ENCODE data around the gene ACTN4. TPM values are rescaled to one million over a fixed set of nuclear protein-coding genes. Genes with fewer than 3 reads are reported as not detected.

Gene ACTN4
- polyA plus RNA-seq, 2 donors = 261 to 376 TPM

DNA sequence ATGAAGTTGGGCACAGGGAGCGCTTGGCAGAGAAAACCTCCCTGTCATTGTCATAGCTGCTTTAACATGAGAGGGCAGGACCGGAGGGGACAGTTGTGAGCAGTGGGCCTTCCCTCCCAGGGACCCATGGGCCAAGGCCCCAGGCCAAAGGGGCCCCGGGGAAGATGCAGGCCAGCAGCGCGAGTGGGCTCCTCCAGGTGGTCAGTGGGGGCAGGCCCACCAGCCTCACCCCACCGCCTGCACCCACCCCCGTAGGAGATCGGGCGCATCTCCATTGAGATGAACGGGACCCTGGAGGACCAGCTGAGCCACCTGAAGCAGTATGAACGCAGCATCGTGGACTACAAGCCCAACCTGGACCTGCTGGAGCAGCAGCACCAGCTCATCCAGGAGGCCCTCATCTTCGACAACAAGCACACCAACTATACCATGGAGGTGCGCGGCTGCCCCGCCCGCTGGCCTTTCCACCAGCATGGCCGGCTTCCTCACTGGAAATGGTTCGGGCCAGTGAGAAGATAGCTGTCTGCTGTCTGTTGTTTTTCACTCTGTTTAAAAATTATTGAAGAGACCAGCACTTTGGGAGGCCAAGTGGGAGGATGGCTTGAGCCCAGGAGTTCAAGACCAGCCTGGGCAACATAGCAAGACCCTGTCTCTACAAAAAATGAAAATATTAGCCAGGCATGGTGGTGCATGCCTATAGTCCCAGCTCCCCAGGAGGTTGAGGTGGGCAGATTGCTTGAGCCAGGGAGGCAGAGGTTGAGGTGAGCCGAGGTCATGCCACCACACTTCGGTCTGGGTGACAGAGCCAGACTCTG, 78.2 kb downstream of the ACTN4 start:
- Histone ChIP-seq H3K36me3 (ENCODE audit: control insufficient read depth in 2 of 2, insufficient read depth in 2 of 2, low read length in 1 of 2) (peaks cover 34 to 90% of the 10 kb centered on the region in 2 donors), H3K4me3 (ENCODE audit: low read depth in 1 of 2, low read length in 2 of 2) (no peak overlapping the region), H3K27me3 (ENCODE audit: control insufficient read depth in 1 of 2, insufficient read depth in 2 of 2, low read length in 2 of 2) (no peaks in the 10 kb centered on the region), H3K27ac (ENCODE audit: low read depth in 2 of 2, low read length in 1 of 2) (peak overlapping the region in 1 of 2 donors; percentile 22), H3K4me1 (ENCODE audit: control insufficient read depth in 2 of 2, insufficient read depth in 2 of 2, low read length in 1 of 2) (peaks cover 0 to 7% of the 10 kb centered on the region in 2 donors), H3K9me3 (ENCODE audit: control insufficient read depth in 2 of 2, insufficient read depth in 1 of 2, low read depth in 1 of 2, low read length in 1 of 2) (no peaks in the 10 kb centered on the region)
- WGBS, 2 donors = 90 to 91% methylated on average over 21 of the region's 21 CpGs

GRCh38 chr19:38726284-38726673, 78.8 kb downstream of the ACTN4 start:
- Histone ChIP-seq H3K9me3 (ENCODE audit: control insufficient read depth in 2 of 2, insufficient read depth in 1 of 2, low read depth in 1 of 2, low read length in 1 of 2) (no peaks in the 10 kb centered on the region), H3K4me1 (ENCODE audit: control insufficient read depth in 2 of 2, insufficient read depth in 2 of 2, low read length in 1 of 2) (peaks cover 0 to 8% of the 10 kb centered on the region in 2 donors), H3K27ac (ENCODE audit: low read depth in 2 of 2, low read length in 1 of 2) (peak overlapping the region; percentile 5 to 51), H3K36me3 (ENCODE audit: control insufficient read depth in 2 of 2, insufficient read depth in 2 of 2, low read length in 1 of 2) (peaks cover 33 to 87% of the 10 kb centered on the region in 2 donors), H3K27me3 (ENCODE audit: control insufficient read depth in 1 of 2, insufficient read depth in 2 of 2, low read length in 2 of 2) (no peaks in the 10 kb centered on the region), H3K4me3 (ENCODE audit: low read depth in 1 of 2, low read length in 2 of 2) (no peak overlapping the region)
- 84 to 92% methylated on average over 6 of the region's 6 CpGs for WGBS, 2 donors

GRCh38 chr19:38726761-38727301, 79.4 kb downstream of the ACTN4 start:
- H3K27me3 ChIP-seq (ENCODE audit: control insufficient read depth in 1 of 2, insufficient read depth in 2 of 2, low read length in 2 of 2) = no peaks in the 10 kb centered on the region
- peak overlapping the region in 1 of 2 donors; percentile 51 for H3K27ac ChIP-seq (ENCODE audit: low read depth in 2 of 2, low read length in 1 of 2)
- H3K4me3 ChIP-seq (ENCODE audit: low read depth in 1 of 2, low read length in 2 of 2) = no peak overlapping the region
- no peaks in the 10 kb centered on the region for H3K9me3 ChIP-seq (ENCODE audit: control insufficient read depth in 2 of 2, insufficient read depth in 1 of 2, low read depth in 1 of 2, low read length in 1 of 2)
- peaks cover 30 to 84% of the 10 kb centered on the region in 2 donors for H3K36me3 ChIP-seq (ENCODE audit: control insufficient read depth in 2 of 2, insufficient read depth in 2 of 2, low read length in 1 of 2)
- peaks cover 3 to 10% of the 10 kb centered on the region in 2 donors for H3K4me1 ChIP-seq (ENCODE audit: control insufficient read depth in 2 of 2, insufficient read depth in 2 of 2, low read length in 1 of 2)
- WGBS, 2 donors = 66 to 76% methylated on average over 21 to 30 of the region's 30 CpGs

GRCh38 chr19:38727306-38727867, 79.9 kb downstream of the ACTN4 start:
- Histone ChIP-seq H3K4me1 (ENCODE audit: control insufficient read depth in 2 of 2, insufficient read depth in 2 of 2, low read length in 1 of 2) (peaks cover 3 to 10% of the 10 kb centered on the region in 2 donors), H3K36me3 (ENCODE audit: control insufficient read depth in 2 of 2, insufficient read depth in 2 of 2, low read length in 1 of 2) (peaks cover 24 to 83% of the 10 kb centered on the region in 2 donors)

DNA sequence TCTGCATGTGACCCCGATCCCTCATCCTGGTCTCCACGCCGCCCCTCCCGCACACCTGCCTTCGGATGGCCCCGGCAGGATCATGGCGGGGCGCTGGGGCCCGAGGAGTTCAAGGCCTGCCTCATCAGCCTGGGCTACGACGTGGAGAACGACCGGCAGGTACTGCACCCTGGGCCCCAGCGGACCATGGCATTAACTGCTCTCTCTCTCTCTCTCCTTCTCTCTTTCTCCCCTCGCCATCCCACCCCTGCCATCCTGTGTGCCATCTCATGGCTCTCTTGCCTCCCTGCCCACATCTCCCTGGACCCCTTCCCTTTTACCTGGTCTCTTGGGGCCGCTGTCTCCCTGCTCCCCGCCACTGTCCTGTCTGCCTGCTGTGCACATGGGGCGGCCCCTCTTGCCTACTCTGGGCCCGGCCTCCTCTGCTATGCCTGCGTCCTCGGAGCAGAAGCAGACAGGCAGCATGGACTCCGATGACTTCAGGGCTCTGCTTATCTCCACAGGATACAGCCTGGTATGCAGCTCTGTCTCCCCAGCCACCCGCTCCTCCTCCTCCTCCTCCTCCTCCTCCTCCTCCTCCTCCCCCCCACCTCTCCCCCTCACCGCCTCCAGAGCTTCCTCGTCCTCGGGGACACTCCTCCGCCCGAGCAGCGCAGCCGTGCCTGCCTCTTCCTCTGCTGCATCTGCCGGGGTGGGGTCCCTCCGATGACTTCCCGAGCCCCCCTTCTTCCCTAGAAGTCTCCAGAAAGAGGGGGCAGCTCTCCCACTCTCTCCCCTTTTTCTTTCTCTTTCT, 80.6 kb downstream of the ACTN4 start:
- peaks cover 22 to 76% of the 10 kb centered on the region in 2 donors for H3K36me3 ChIP-seq (ENCODE audit: control insufficient read depth in 2 of 2, insufficient read depth in 2 of 2, low read length in 1 of 2)
- H3K27ac ChIP-seq (ENCODE audit: low read depth in 2 of 2, low read length in 1 of 2) = peak overlapping the region in 1 of 2 donors; percentile 34
- WGBS, 2 donors = 77 to 85% methylated on average over 25 to 33 of the region's 33 CpGs

More at GRCh38 chr19:38727306-38727867, 79.9 kb downstream of the ACTN4 start:
- 88 to 89% methylated on average over 17 of the region's 17 CpGs for WGBS, 2 donors
- peak overlapping the region in 1 of 2 donors; percentile 5 for H3K27ac ChIP-seq (ENCODE audit: low read depth in 2 of 2, low read length in 1 of 2)
- H3K27me3 ChIP-seq (ENCODE audit: control insufficient read depth in 1 of 2, insufficient read depth in 2 of 2, low read length in 2 of 2) = no peaks in the 10 kb centered on the region
- no peaks in the 10 kb centered on the region for H3K9me3 ChIP-seq (ENCODE audit: control insufficient read depth in 2 of 2, insufficient read depth in 1 of 2, low read depth in 1 of 2, low read length in 1 of 2)
- no peak overlapping the region for H3K4me3 ChIP-seq (ENCODE audit: low read depth in 1 of 2, low read length in 2 of 2)

GRCh38 chr19:38728752-38729541, 81.5 kb downstream of the ACTN4 start:
- peak overlapping the region in 1 of 2 donors; percentile 34 for H3K27ac ChIP-seq (ENCODE audit: low read depth in 2 of 2, low read length in 1 of 2)
- H3K36me3 ChIP-seq (ENCODE audit: control insufficient read depth in 2 of 2, insufficient read depth in 2 of 2, low read length in 1 of 2) = peaks cover 22 to 67% of the 10 kb centered on the region in 2 donors
- H3K9me3 ChIP-seq (ENCODE audit: control insufficient read depth in 2 of 2, insufficient read depth in 1 of 2, low read depth in 1 of 2, low read length in 1 of 2) = no peaks in the 10 kb centered on the region
- H3K4me1 ChIP-seq (ENCODE audit: control insufficient read depth in 2 of 2, insufficient read depth in 2 of 2, low read length in 1 of 2) = peaks cover 3 to 16% of the 10 kb centered on the region in 2 donors
- 82 to 84% methylated on average over 37 of the region's 37 CpGs for WGBS, 2 donors
- no peaks in the 10 kb centered on the region for H3K27me3 ChIP-seq (ENCODE audit: control insufficient read depth in 1 of 2, insufficient read depth in 2 of 2, low read length in 2 of 2)
- H3K4me3 ChIP-seq (ENCODE audit: low read depth in 1 of 2, low read length in 2 of 2) = no peak overlapping the region

More for the DNA sequence above, 80.6 kb downstream of the ACTN4 start:
- no peaks in the 10 kb centered on the region for H3K9me3 ChIP-seq (ENCODE audit: control insufficient read depth in 2 of 2, insufficient read depth in 1 of 2, low read depth in 1 of 2, low read length in 1 of 2)
- H3K27me3 ChIP-seq (ENCODE audit: control insufficient read depth in 1 of 2, insufficient read depth in 2 of 2, low read length in 2 of 2) = no peaks in the 10 kb centered on the region
- H3K4me3 ChIP-seq (ENCODE audit: low read depth in 1 of 2, low read length in 2 of 2) = no peak overlapping the region
- H3K4me1 ChIP-seq (ENCODE audit: control insufficient read depth in 2 of 2, insufficient read depth in 2 of 2, low read length in 1 of 2) = peaks cover 3 to 10% of the 10 kb centered on the region in 2 donors

- no peaks in the 10 kb centered on the region for H3K9me3 ChIP-seq (ENCODE audit: control insufficient read depth in 2 of 2, insufficient read depth in 1 of 2, low read depth in 1 of 2, low read length in 1 of 2)
- H3K27me3 ChIP-seq (ENCODE audit: control insufficient read depth in 1 of 2, insufficient read depth in 2 of 2, low read length in 2 of 2) = no peaks in the 10 kb centered on the region
- peaks cover 3 to 16% of the 10 kb centered on the region in 2 donors for H3K4me1 ChIP-seq (ENCODE audit: control insufficient read depth in 2 of 2, insufficient read depth in 2 of 2, low read length in 1 of 2)
- H3K36me3 ChIP-seq (ENCODE audit: control insufficient read depth in 2 of 2, insufficient read depth in 2 of 2, low read length in 1 of 2) = peaks cover 13 to 58% of the 10 kb centered on the region in 2 donors
- no peak overlapping the region for H3K4me3 ChIP-seq (ENCODE audit: low read depth in 1 of 2, low read length in 2 of 2)
- peak overlapping the region; percentile 4 to 48 for H3K27ac ChIP-seq (ENCODE audit: low read depth in 2 of 2, low read length in 1 of 2)
- WGBS, 2 donors = 69 to 74% methylated on average over 16 to 17 of the region's 17 CpGs
Measured at GRCh38 chr19:38729653-38730469, 82.4 kb downstream of the ACTN4 start.

- Histone ChIP-seq H3K9me3 (ENCODE audit: control insufficient read depth in 2 of 2, insufficient read depth in 1 of 2, low read depth in 1 of 2, low read length in 1 of 2) (no peaks in the 10 kb centered on the region), H3K4me1 (ENCODE audit: control insufficient read depth in 2 of 2, insufficient read depth in 2 of 2, low read length in 1 of 2) (peaks cover 3 to 16% of the 10 kb centered on the region in 2 donors), H3K27ac (ENCODE audit: low read depth in 2 of 2, low read length in 1 of 2) (peak overlapping the region in 1 of 2 donors; percentile 24)
Measured at GRCh38 chr19:38730470-38730730, 83.0 kb downstream of the ACTN4 start.

More at GRCh38 chr19:38730470-38730730, 83.0 kb downstream of the ACTN4 start:
- Histone ChIP-seq H3K4me3 (ENCODE audit: low read depth in 1 of 2, low read length in 2 of 2) (no peak overlapping the region), H3K36me3 (ENCODE audit: control insufficient read depth in 2 of 2, insufficient read depth in 2 of 2, low read length in 1 of 2) (peaks cover 9 to 52% of the 10 kb centered on the region in 2 donors), H3K27me3 (ENCODE audit: control insufficient read depth in 1 of 2, insufficient read depth in 2 of 2, low read length in 2 of 2) (no peaks in the 10 kb centered on the region)
- 85% methylated on average over 7 of the region's 7 CpGs for WGBS, 2 donors
